ENCODE measurements around the gene RGS17.
A peak's percentile ranks its signal among the peaks of the same experiment; 100 is the strongest.
"Not testable (repeated sequence)": the region's sequence is repeated elsewhere in the genome, so short reads cannot be mapped to it uniquely, and the experiment has no call there.

Gene RGS17

DNA sequence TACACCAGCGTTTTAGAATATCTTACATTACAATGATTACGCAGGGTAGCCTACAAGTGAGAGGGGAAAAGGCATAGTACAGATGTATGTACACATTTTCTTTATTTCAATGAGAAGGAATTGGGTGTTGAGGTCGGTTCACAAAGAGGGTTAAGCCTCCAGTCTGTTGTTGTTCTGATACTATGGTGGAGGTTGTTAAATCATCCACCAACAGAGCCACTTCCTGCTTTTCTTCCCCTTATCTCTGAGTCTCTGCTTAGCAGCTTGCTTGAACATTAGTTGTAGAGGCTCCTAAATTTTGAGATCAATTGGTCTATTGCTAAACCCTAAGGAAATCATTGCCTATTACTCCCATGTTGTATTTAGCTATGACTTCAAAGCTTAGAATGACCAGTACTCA is 7.3 kb downstream of the RGS17 start:
- peaks cover 14% of the 10 kb centered on the region for H3K4me1 ChIP-seq (ENCODE audit: control insufficient read depth, insufficient read depth, low read length)
- DNase-seq (ENCODE audit: low read depth), result no peak
- no peak overlapping the region for H3K9ac ChIP-seq (ENCODE audit: low read length)
- no peaks in the 10 kb centered on the region for H3K9me3 ChIP-seq (ENCODE audit: control insufficient read depth, low read length)
- no peak overlapping the region for H3K4me3 ChIP-seq (ENCODE audit: low read length)
- H3K36me3 ChIP-seq (ENCODE audit: control insufficient read depth, insufficient read depth, low read length, severe bottlenecking), result no peaks in the 10 kb centered on the region
- H3K27me3 ChIP-seq (replicated peaks; ENCODE audit: control insufficient read depth, insufficient read depth, low read length), result no peaks in the 10 kb centered on the region

DNA sequence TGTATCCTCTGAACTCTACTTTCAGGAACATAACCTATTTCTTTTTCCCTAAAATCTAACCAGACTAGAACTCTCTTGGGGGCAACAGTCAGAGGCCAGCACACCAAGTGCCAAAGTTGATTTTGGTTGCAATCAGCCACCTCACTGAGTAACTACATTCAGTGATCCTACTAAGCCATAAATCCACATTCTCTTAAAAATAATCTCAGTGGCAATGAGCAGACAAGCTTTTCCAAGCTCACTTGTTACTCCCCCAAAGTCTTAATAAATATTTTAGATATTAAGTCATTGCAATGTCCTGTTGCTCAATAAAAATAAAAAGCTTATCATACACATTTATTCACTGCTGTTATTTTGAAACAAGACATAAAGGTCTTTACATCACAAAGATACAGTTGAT is 9.8 kb downstream of the RGS17 start:
- no peak for DNase-seq (ENCODE audit: low read depth)
- Histone ChIP-seq H3K9ac (ENCODE audit: low read length) (no peak overlapping the region), H3K4me1 (ENCODE audit: control insufficient read depth, insufficient read depth, low read length) (peaks cover 20% of the 10 kb centered on the region), H3K27me3 (replicated peaks; ENCODE audit: control insufficient read depth, insufficient read depth, low read length) (no peaks in the 10 kb centered on the region), H3K9me3 (ENCODE audit: control insufficient read depth, low read length) (no peaks in the 10 kb centered on the region), H3K36me3 (ENCODE audit: control insufficient read depth, insufficient read depth, low read length, severe bottlenecking) (no peaks in the 10 kb centered on the region), H3K4me3 (ENCODE audit: low read length) (no peak overlapping the region)

DNA sequence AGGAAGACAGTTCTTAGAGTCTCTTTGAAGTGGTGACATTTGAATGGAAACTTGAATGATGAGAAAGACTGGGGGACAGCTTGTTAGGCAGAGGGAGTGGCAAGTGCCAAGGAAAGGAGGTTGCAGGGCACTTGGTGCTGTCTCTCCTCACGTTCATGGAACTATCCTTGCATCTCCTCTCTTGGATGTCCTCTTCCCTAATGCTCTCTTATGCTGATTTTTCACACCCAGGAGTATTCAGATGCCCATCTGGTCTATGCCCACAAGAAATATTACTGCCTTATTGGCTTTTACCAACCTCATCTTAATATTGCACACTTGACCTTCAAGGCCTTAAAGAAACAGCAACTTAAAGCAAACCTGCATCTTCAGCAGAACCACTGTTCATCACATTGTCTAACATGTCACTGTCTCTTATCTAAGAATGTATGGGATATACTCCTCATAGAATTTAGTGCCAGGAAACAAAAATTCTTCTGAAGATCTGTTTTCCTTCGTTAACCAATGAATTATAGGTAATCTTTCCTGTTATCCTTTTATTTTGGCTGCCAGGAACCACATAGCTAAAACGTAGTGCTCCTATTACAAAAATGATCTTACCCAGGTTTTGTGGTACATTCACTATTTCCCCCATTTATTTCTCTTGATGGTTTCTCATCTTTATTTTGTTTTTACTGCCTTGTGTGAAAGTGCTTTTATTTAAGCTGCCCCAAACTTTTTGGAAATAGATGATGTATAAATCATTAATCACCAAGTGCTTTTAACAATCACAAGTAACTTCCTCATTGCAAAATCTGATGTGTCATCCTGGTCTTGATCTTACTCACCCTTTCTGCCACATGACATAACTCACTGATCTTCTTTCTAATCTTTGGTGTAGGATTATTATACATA is 12.8 kb downstream of the RGS17 start:
- peak; percentile 23 for DNase-seq (ENCODE audit: low read depth)
- H3K4me1 ChIP-seq (ENCODE audit: control insufficient read depth, insufficient read depth, low read length), result peaks cover 20% of the 10 kb centered on the region
- H3K9me3 ChIP-seq (ENCODE audit: control insufficient read depth, low read length), result no peaks in the 10 kb centered on the region
- H3K27me3 ChIP-seq (replicated peaks; ENCODE audit: control insufficient read depth, insufficient read depth, low read length), result no peaks in the 10 kb centered on the region
- H3K4me3 ChIP-seq (ENCODE audit: low read length), result no peak overlapping the region
- H3K36me3 ChIP-seq (ENCODE audit: control insufficient read depth, insufficient read depth, low read length, severe bottlenecking), result no peaks in the 10 kb centered on the region
- no peak overlapping the region for H3K9ac ChIP-seq (ENCODE audit: low read length)

DNA sequence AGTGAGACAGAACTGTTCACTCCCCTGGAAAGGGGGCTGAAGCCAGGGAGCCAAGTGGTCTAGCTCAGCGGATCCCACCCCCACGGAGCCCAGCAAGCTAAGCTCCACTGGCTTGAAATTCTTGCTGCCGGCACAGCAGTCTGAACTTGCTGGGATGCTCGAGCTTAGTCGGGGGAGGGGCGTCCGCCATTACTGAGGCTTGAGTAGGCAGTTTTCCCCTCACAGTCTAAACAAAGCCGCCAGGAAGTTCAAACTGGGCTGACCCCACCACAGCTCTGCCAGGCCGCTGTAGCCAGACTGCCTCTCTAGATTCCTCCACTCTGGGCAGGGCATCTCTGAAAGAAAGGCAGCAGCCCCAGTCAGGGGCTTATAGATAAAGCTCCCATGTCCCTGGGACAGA is 20.0 kb downstream of the RGS17 start:
- H3K9me3 ChIP-seq (ENCODE audit: control insufficient read depth, low read length); H3K9ac ChIP-seq (ENCODE audit: low read length); H3K36me3 ChIP-seq (ENCODE audit: control insufficient read depth, insufficient read depth, low read length, severe bottlenecking); H3K4me1 ChIP-seq (ENCODE audit: control insufficient read depth, insufficient read depth, low read length); H3K4me3 ChIP-seq (ENCODE audit: low read length); H3K27me3 ChIP-seq (replicated peaks; ENCODE audit: control insufficient read depth, insufficient read depth, low read length); DNase-seq (ENCODE audit: low read depth): not testable (repeated sequence)

DNA sequence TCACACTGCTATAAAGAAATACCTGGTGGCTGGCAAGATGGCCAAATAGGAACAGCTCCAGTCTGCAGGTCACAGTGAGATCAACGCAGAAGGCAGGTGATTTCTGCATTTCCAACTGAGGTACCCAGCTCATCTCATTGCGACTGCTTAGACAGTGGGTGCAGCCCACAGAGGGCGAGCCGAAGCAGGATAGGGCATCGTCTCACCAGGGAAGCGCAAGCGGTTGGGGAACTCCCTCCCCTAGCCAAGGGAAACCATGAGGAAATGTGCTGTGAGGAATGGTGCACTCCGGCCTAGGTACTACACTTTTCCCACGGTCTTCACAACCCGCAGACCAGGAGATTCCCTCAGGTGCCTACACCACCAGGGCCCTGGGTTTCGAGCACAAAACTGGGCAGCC is 20.5 kb downstream of the RGS17 start:
- H3K4me3 ChIP-seq (ENCODE audit: low read length); H3K36me3 ChIP-seq (ENCODE audit: control insufficient read depth, insufficient read depth, low read length, severe bottlenecking); H3K27me3 ChIP-seq (replicated peaks; ENCODE audit: control insufficient read depth, insufficient read depth, low read length); DNase-seq (ENCODE audit: low read depth); H3K9me3 ChIP-seq (ENCODE audit: control insufficient read depth, low read length); H3K4me1 ChIP-seq (ENCODE audit: control insufficient read depth, insufficient read depth, low read length); H3K9ac ChIP-seq (ENCODE audit: low read length): not testable (repeated sequence)

DNA sequence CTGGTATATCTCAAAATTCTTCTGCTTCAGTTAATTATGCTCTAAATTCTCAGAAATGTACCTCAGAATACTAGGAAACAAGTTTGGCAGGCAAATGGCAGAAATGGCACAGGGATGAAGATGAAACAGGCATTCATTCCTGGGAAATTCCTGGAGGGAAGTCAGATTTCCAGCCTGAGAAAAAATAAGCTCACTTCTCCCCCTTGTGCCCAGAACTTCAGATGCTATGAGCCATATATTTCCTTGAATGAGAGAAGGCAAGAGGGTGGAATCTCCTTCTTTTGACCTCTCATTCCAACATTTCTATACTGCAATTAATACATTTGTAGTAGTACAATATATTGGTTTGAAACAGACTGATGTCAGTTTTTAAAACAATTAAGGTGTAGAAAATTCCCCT is 22.8 kb downstream of the RGS17 start:
- Histone ChIP-seq H3K9ac (ENCODE audit: low read length) (no peak overlapping the region), H3K27me3 (replicated peaks; ENCODE audit: control insufficient read depth, insufficient read depth, low read length) (no peaks in the 10 kb centered on the region), H3K4me1 (ENCODE audit: control insufficient read depth, insufficient read depth, low read length) (no peaks in the 10 kb centered on the region), H3K36me3 (ENCODE audit: control insufficient read depth, insufficient read depth, low read length, severe bottlenecking) (no peaks in the 10 kb centered on the region), H3K4me3 (ENCODE audit: low read length) (no peak overlapping the region), H3K9me3 (ENCODE audit: control insufficient read depth, low read length) (no peaks in the 10 kb centered on the region)
- peak; percentile 50 for DNase-seq (ENCODE audit: low read depth)

DNA sequence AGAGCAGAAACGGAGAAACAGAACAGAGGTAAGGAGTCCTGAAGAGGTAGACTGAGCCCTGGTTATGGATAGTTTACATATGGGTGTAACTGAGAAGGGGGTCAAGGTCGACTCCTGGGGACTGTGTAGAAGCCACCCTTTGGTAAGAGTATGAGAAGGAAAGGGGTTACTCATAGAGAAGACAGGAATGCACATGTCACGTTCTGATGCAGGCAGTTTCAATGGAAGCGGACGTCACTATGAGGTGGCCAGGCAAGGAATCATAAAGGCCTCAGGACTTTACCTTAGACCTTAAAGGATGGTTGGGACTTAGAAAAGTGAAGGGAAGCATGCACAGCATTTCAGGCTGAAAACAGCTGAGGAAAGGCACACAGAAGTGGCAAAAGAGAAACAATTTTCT is 25.1 kb downstream of the RGS17 start:
- no peak overlapping the region for H3K9ac ChIP-seq (ENCODE audit: low read length)
- no peaks in the 10 kb centered on the region for H3K9me3 ChIP-seq (ENCODE audit: control insufficient read depth, low read length)
- no peaks in the 10 kb centered on the region for H3K27me3 ChIP-seq (replicated peaks; ENCODE audit: control insufficient read depth, insufficient read depth, low read length)

DNA sequence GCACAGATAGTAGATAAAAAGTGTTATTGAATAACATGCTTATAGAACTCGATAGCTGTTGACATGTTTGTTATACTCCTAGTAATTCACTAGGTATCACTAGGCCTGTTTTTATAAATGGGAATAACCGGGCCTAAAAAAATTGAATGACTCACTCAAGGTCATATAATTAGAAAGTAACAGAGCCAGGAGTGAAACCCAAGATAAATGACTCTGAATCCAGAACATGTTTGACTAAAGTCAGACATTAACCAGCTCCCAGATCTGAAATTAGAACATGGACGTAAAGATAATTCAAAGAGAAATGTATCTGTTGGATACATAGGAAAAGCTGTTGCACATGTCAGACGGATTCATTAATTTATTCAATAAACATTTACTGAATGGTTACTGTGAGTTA is 26.9 kb downstream of the RGS17 start:
- H3K9me3 ChIP-seq (ENCODE audit: control insufficient read depth, low read length), result no peaks in the 10 kb centered on the region
- no peaks in the 10 kb centered on the region for H3K36me3 ChIP-seq (ENCODE audit: control insufficient read depth, insufficient read depth, low read length, severe bottlenecking)
- no peaks in the 10 kb centered on the region for H3K4me1 ChIP-seq (ENCODE audit: control insufficient read depth, insufficient read depth, low read length)
- H3K9ac ChIP-seq (ENCODE audit: low read length), result no peak overlapping the region
- H3K27me3 ChIP-seq (replicated peaks; ENCODE audit: control insufficient read depth, insufficient read depth, low read length), result no peaks in the 10 kb centered on the region
- no peak overlapping the region for H3K4me3 ChIP-seq (ENCODE audit: low read length)
- DNase-seq (ENCODE audit: low read depth), result no peak

More for the DNA sequence above, 25.1 kb downstream of the RGS17 start:
- Histone ChIP-seq H3K4me3 (ENCODE audit: low read length) (no peak overlapping the region), H3K4me1 (ENCODE audit: control insufficient read depth, insufficient read depth, low read length) (no peaks in the 10 kb centered on the region), H3K36me3 (ENCODE audit: control insufficient read depth, insufficient read depth, low read length, severe bottlenecking) (no peaks in the 10 kb centered on the region)
- DNase-seq (ENCODE audit: low read depth), result no peak

DNA sequence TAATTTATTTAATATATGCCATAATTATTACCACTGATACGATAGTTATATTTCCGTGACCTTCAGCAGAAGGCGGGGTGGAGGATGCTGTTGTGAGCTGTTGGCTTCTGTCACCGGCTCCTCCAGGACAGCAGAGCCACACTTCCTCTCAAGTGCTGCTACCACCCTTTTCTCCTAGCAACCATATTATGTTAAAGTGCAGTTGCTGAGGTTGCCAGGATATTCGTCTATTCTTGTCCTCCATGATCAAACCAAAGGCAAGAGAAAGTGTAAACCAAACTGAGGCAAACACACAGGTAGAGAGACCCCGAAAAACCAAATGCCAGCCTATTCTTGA is 27.8 kb downstream of the RGS17 start:
- no peak overlapping the region for H3K9ac ChIP-seq (ENCODE audit: low read length)
- no peak overlapping the region for H3K4me3 ChIP-seq (ENCODE audit: low read length)
- H3K9me3 ChIP-seq (ENCODE audit: control insufficient read depth, low read length), result no peaks in the 10 kb centered on the region
- no peaks in the 10 kb centered on the region for H3K4me1 ChIP-seq (ENCODE audit: control insufficient read depth, insufficient read depth, low read length)
- no peaks in the 10 kb centered on the region for H3K27me3 ChIP-seq (replicated peaks; ENCODE audit: control insufficient read depth, insufficient read depth, low read length)
- H3K36me3 ChIP-seq (ENCODE audit: control insufficient read depth, insufficient read depth, low read length, severe bottlenecking), result no peaks in the 10 kb centered on the region
- no peak for DNase-seq (ENCODE audit: low read depth)

DNA sequence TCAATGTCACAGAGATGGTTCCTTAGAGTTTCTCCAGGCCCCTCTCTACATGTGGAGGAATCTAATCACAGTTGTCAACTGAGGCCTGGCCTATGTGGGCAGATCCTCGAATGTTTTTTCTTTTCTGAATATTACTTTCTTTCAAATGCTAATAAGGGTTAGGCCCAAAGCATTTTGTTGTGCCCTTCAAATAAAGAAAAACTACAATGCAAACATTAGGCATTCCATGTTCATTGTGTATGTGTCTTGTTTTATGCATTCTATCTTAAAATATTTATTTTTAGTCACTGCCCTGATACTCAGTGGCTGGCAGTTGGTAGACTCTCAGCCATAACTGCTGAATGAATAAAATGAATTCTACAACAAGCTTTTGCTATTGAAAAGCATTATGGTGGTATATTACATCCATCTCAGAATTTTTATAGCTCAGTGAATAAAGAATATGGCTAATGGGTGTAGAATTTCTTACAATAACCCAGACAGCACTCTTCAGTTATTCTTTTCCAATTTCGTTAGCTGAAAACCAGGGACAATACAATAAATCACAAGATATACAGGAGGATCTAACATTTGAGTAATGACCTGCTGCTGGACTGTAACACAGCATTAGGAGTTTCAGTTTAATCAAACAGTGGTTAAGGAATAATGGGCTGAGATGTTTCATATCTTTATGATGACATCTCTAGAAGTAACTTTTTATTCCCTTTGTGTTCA is 28.3 kb downstream of the RGS17 start:
- H3K27me3 ChIP-seq (replicated peaks; ENCODE audit: control insufficient read depth, insufficient read depth, low read length), result no peaks in the 10 kb centered on the region
- H3K9ac ChIP-seq (ENCODE audit: low read length), result no peak overlapping the region
- no peaks in the 10 kb centered on the region for H3K4me1 ChIP-seq (ENCODE audit: control insufficient read depth, insufficient read depth, low read length)
- DNase-seq (ENCODE audit: low read depth), result no peak
- no peaks in the 10 kb centered on the region for H3K36me3 ChIP-seq (ENCODE audit: control insufficient read depth, insufficient read depth, low read length, severe bottlenecking)
- H3K4me3 ChIP-seq (ENCODE audit: low read length), result no peak overlapping the region
- no peaks in the 10 kb centered on the region for H3K9me3 ChIP-seq (ENCODE audit: control insufficient read depth, low read length)

DNA sequence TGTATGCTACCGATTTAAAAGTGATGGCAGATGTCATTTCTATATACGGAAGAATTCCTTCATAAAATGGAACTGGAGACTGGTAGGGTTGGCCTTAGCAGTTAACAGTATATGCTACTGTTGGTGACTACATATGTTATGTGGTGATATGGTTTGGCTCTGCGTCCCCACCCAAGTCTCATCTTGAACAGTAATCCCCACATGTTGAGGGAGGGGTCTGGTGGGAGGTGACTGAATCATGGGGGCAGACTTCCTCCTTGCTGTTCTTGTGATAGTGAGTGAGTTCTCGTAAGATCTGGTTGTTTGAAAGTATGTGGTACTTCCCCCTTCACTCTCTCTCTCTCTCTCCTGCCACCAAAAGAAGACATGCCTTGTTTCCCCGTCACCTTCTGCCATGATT is 29.6 kb downstream of the RGS17 start:
- no peak overlapping the region for H3K4me3 ChIP-seq (ENCODE audit: low read length)
- no peaks in the 10 kb centered on the region for H3K27me3 ChIP-seq (replicated peaks; ENCODE audit: control insufficient read depth, insufficient read depth, low read length)
- no peaks in the 10 kb centered on the region for H3K9me3 ChIP-seq (ENCODE audit: control insufficient read depth, low read length)
- no peaks in the 10 kb centered on the region for H3K4me1 ChIP-seq (ENCODE audit: control insufficient read depth, insufficient read depth, low read length)
- no peak overlapping the region for H3K9ac ChIP-seq (ENCODE audit: low read length)
- DNase-seq (ENCODE audit: low read depth), result no peak
- H3K36me3 ChIP-seq (ENCODE audit: control insufficient read depth, insufficient read depth, low read length, severe bottlenecking), result no peaks in the 10 kb centered on the region
